GM12875 (cell line): Measurements from ENCODE around the gene SVOP.
"Not testable (repeated sequence)": the region's sequence is repeated elsewhere in the genome, so short reads cannot be mapped to it uniquely, and the experiment has no call there.

Source experiments
- H3K4me3 ChIP-seq: one replicate; pipeline ENCODE4 v1.5.1; 2011; ENCODE audit warnings: low read depth, low read length, control low read depth
- TF ChIP-seq, protein P1 (sequence below): IDR thresholded peaks from 2 replicates; pipeline ENCODE4 v1.5.1; 2011; ENCODE audit warnings: low read depth, mild to moderate bottlenecking, control low read depth, inconsistent platforms, low read length, moderate library complexity, borderline replicate concordance; ENCODE audit not compliant: insufficient read depth

SVOP gene

DNA sequence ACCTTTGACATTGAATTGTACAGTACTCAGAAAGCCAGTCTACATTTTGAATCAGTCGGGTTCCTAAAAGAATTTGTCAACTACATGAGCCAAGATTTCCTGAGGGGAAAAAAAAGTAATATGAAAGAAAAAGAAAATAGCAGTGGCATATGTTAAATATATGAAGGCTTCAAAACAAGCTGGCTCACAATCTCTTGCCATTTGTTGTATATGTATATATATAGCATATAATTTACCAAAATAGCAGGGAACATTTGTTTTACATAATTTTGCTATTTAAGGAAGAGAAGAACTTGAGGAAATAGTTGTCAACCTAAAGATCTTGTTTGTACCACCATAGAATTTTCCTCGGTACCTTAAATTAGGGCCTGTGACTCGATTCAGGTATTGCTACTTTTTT lies 16.9 kb downstream of the SVOP start:
- H3K4me3 ChIP-seq: no peak overlapping the region
- TF ChIP-seq, protein P1, sequence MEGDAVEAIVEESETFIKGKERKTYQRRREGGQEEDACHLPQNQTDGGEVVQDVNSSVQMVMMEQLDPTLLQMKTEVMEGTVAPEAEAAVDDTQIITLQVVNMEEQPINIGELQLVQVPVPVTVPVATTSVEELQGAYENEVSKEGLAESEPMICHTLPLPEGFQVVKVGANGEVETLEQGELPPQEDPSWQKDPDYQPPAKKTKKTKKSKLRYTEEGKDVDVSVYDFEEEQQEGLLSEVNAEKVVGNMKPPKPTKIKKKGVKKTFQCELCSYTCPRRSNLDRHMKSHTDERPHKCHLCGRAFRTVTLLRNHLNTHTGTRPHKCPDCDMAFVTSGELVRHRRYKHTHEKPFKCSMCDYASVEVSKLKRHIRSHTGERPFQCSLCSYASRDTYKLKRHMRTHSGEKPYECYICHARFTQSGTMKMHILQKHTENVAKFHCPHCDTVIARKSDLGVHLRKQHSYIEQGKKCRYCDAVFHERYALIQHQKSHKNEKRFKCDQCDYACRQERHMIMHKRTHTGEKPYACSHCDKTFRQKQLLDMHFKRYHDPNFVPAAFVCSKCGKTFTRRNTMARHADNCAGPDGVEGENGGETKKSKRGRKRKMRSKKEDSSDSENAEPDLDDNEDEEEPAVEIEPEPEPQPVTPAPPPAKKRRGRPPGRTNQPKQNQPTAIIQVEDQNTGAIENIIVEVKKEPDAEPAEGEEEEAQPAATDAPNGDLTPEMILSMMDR: no peak

DNA sequence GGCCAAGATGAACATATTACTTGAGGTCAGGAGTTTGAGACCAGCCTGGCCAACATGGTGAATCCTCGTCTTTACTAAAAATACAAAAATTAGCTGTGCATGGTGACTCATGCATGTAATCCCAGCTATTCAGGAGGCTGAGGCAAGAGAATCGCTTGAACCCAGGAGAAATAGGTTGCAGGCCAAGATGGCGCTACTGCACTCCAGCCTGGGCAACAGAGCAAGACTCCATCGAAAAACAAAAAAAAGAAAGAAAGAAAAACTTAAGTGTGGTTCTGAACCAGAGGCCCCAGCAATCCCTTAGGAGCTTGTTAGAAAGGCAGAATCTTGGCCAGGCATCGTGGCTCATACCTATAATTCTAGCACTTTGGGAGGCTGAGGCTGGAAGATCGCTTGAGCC lies 24.5 kb downstream of the SVOP start:
- no peak overlapping the region for H3K4me3 ChIP-seq
- TF ChIP-seq, protein P1: no peak

DNA sequence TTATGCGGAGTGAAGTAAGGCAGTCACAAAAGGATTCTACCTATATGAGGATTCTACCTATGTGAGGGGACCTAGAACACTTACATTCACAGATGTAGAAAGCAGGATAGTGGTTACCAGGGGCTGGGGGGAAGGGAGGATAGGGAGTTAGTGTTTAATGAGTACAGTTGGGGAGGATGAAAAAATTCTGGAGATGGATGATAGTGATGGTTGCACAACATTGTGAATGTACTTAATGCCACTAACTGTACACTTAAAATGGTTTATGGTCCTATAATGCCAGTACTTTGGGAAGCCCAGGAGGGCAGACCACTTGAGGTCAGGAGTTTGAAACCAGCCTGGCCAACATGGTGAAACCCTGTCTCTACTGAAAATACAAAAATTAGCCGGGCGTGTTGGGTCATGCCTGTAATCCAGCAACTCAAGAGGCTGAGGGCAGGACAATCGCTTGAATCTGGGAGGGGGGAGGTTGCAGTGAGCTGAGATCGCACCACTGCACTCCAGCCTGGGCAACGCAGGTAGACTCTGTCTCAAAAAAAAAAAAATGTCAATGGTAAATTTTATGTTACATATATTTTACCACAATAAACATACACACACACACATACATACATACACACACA lies 25.4 kb downstream of the SVOP start:
- TF ChIP-seq, protein P1: no peak
- H3K4me3 ChIP-seq: no peak overlapping the region

DNA sequence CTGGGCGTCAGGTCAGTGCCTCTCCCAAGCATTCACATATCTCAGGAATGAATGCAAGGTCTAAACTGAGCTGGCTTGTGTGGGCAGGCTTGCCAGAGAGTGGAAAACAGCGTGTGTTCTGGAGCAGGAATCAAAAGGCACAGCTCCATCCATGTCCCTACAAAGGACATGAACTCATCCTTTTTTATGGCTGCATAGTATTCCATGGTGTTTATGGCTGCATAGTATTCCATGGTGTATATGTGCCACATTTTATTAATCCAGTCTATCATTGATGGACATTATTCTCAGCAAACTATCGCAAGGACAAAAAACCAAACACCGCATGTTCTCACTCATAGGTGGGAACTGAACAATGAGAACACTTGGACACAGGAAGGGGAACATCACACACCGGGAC lies 30.8 kb downstream of the SVOP start:
- H3K4me3 ChIP-seq: not testable (repeated sequence)

DNA sequence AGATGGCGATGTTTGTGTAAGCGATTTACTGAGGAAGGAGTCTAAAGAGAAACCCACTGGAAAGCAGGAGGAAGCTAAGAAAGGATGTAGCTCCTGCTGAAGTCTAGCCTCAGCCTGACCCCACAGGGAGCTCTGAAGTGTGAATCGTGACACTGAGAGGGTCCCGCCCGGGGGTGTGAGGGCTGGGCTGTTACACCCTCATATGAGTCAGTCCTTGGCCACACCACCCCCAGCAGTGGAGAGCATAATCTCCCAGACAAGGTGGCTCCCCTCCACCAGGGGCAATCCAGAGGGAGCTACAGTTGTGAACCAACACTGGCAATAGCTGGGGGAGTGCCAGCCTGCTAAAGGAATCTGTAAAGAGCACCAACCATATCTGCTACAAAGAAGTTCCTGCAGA lies 31.5 kb downstream of the SVOP start:
- TF ChIP-seq, protein P1: no peak

DNA sequence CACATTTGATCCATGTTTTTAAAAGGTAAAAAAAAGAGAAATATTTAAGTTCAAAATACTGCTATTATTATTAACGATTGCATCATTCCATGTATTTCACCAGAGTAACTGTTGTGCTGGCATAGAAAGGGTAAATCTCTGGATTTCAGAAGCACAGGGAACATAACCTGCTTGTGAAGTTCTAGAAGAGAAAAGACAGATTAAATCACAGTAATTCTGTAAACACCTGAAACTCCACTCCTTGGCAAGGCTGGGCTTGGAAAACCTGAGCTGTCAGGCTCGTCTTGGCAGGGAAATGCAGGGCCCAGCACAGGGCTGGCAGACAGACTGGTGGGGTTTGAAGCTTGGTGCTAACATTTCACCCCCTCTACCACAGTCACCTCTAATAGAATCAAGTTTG lies 35.1 kb downstream of the SVOP start:
- TF ChIP-seq, protein P1: no peak
- H3K4me3 ChIP-seq: no peak overlapping the region

More for the DNA sequence above, 31.5 kb downstream of the SVOP start:
- H3K4me3 ChIP-seq: no peak overlapping the region

DNA sequence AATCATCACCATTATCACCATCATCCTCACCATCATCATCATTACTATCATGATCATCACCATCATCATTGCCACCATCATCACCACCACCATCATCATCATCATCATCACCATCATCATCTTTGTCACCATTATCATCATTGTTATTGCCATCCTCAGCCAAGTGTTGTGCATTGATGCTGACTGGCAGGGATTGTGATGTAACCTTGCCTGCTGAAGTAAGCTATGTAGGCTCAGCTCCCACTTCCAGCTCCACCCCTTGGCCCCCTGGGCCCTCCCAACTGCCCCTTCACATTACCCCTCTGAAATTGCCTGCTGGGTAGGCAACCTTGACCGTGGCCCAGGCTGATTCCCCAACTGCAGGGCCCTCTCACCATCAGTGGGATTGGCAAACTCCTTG lies 37.6 kb downstream of the SVOP start:
- H3K4me3 ChIP-seq: no peak overlapping the region
- TF ChIP-seq, protein P1: no peak

DNA sequence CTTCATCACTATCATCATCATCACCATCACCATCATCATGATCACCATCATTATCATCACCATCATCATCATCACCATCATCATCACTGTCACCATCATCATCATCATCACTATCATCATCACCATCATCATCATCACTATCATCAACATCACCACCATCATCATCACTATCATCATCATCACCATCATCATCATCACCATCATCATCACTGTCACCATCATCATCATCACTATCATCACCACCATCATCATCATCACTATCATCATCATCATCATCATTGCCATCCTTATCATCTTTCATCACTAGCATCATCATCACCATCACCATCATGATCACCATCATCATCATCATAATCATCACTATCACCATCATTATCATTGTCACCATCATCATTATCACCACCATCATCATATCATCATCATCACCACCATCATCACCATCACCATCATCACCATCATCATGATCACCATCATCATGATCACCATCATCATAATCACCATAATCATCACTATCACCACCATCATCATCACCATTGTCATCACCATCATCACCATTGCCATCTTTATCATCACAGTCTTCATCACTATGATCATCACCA lies 38.1 kb downstream of the SVOP start:
- TF ChIP-seq, protein P1: no peak
- H3K4me3 ChIP-seq: no peak overlapping the region
